Gastrocnemius medialis (tissue), 4 donors: ENCODE data around the gene DHRS3. TPM values are rescaled to one million over a fixed set of nuclear protein-coding genes. Genes with fewer than 3 reads are reported as not detected.
"Not testable (repeated sequence)": the region's sequence is repeated elsewhere in the genome, so short reads cannot be mapped to it uniquely, and the experiment has no call there.

Experiments used
- ATAC-seq, 2 donors: fragments of 150-250 bp; one replicate each; pipeline ENCODE4 v1.9.1; 2016
- DNase-seq, 2 donors: peaks; one replicate each; pipeline ENCODE4 v3.0.0-alpha.2; 2019
- H3K27ac ChIP-seq, 4 donors: fragments of 200-600 bp; sonication (generic); 1 replicate in 1 of 4; 2 replicates in 3 of 4; pipeline ENCODE4 v1.5.1; 2016 to 2018; ENCODE audit warnings: mild to moderate bottlenecking in 2 of 4, moderate library complexity in 1 of 4
- H3K27me3 ChIP-seq, 3 donors: fragments of 200-600 bp; sonication (generic) in 2 of 3; 1 replicate in 1 of 3; 2 replicates in 2 of 3; pipeline versions ENCODE4 v1.5.1 to v1.6.0; 2016 to 2019; ENCODE audit warnings: mild to moderate bottlenecking in 1 of 3, moderate library complexity in 1 of 3
- H3K36me3 ChIP-seq, 2 donors: fragments of 200-600 bp; sonication (generic) in 1 of 2; one replicate each; pipeline ENCODE4 v1.5.1; 2017 to 2018
- H3K4me1 ChIP-seq, 2 donors: fragments of 200-600 bp; sonication (generic) in 1 of 2; one replicate each; pipeline ENCODE4 v1.5.1; 2016 to 2017; ENCODE audit warnings: mild to moderate bottlenecking in 2 of 2
- H3K4me3 ChIP-seq, 4 donors: fragments of 200-600 bp; sonication (generic) in 3 of 4; 1 replicate in 1 of 4; 2 replicates in 3 of 4; pipeline ENCODE4 v1.5.1; 2016 to 2019; ENCODE audit warnings: mild to moderate bottlenecking in 2 of 4
- H3K9me3 ChIP-seq, 3 donors: fragments of 200-600 bp; sonication (generic) in 2 of 3; 1 replicate in 1 of 3; 2 replicates in 2 of 3; pipeline ENCODE4 v1.5.1; 2016 to 2019
- POLR2A ChIP-seq, 2 donors: fragments of 450-650 bp; IDR thresholded peaks; one replicate each; pipeline ENCODE4 v1.6.1; 2017; ENCODE audit warnings: antibody characterized with exemption in 2 of 2, mild to moderate bottlenecking in 2 of 2, moderate library complexity in 2 of 2
- in situ Hi-C, 4 donors: fragments of 200-750 bp; cut with MboI; loops; one replicate each; pipeline versions ENCODE4 v1.15.0 to v1.8.0; 2017; ENCODE audit warnings: low sequenced_read_pairs in 4 of 4
- intact Hi-C: fragments of 100-400 bp; cut with DNase I; formaldehyde crosslinking; loops from one replicate; pipeline ENCODE4 v1.15.1; 2023; ENCODE audit warnings: low total_unique reads
- total RNA-seq, 4 donors: library from RNA; depleted of rRNA; stranded (reverse); fragments of >200 nt; gene quantifications; one replicate each; pipeline versions ENCODE4 v1.1.0 to v1.2.3, GENCODE V29; 2016
- TF ChIP-seq, protein P1 (sequence below), 5 experiments: fragments of 450-650 bp in 3 of 5; fragments of 200-600 bp in 2 of 5; sonication (generic) in 2 of 5; IDR thresholded peaks in 4 of 5; conservative IDR thresholded peaks in 1 of 5; 1 replicate in 4 of 5; 2 replicates in 1 of 5; pipeline ENCODE4 v1.5.1; 2016 to 2019; ENCODE audit warnings: antibody characterized with exemption in 5 of 5, mild to moderate bottlenecking in 3 of 5, moderate library complexity in 3 of 5

Gene DHRS3
- total RNA-seq, 4 donors from 2014 or later: 28.5 to 108 (median 67.0) TPM

DNA sequence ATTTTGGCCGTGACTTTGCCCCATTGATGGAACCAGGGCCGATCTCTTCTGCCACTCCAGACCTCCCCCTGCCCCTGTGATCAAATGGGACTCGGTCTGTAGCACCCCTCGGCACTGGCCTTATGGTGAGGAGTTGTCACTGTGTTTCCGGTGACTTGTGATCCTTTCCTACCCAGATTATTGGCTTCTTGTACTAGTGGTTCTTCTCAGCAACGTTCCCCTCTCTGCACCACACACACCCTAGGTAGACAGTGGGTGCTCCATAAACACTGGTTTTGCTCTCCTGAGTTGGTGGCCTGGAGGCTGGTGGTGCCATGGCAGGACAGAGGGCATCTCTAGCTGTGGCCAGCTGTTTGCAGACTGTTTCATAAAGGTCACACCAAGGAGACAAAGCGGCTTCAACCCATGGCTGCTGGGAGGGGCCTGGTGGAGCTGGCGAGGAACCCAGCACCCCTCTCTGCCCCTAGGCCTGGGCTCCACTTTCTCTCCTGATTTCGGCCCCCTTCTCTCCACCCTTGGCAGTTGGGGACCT lies 50.7 kb downstream of the DHRS3 start:
- in situ Hi-C loops: no loop called here
- intact Hi-C loops: no loop called here
- H3K4me3 ChIP-seq: no peak overlapping the region
- no peaks in the 10 kb centered on the region for H3K27me3 ChIP-seq
- H3K36me3 ChIP-seq: peaks cover 0 to 28% of the 10 kb centered on the region in 2 donors
- ATAC-seq (no peak), DNase-seq (no peak)
- peaks cover 8 to 14% of the 10 kb centered on the region in 2 donors for H3K4me1 ChIP-seq
- H3K9me3 ChIP-seq: no peaks in the 10 kb centered on the region
- peak overlapping the region; percentile 20 to 65 (median 53) for H3K27ac ChIP-seq
- TF ChIP-seq, protein P1, sequence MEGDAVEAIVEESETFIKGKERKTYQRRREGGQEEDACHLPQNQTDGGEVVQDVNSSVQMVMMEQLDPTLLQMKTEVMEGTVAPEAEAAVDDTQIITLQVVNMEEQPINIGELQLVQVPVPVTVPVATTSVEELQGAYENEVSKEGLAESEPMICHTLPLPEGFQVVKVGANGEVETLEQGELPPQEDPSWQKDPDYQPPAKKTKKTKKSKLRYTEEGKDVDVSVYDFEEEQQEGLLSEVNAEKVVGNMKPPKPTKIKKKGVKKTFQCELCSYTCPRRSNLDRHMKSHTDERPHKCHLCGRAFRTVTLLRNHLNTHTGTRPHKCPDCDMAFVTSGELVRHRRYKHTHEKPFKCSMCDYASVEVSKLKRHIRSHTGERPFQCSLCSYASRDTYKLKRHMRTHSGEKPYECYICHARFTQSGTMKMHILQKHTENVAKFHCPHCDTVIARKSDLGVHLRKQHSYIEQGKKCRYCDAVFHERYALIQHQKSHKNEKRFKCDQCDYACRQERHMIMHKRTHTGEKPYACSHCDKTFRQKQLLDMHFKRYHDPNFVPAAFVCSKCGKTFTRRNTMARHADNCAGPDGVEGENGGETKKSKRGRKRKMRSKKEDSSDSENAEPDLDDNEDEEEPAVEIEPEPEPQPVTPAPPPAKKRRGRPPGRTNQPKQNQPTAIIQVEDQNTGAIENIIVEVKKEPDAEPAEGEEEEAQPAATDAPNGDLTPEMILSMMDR (IDR thresholded peaks at IDR 0.05 in 4 of 5, conservative IDR thresholded peaks at IDR 0.05 in 1 of 5): no peak
- no peak for TF ChIP-seq POLR2A (IDR thresholded peaks at IDR 0.05)

DNA sequence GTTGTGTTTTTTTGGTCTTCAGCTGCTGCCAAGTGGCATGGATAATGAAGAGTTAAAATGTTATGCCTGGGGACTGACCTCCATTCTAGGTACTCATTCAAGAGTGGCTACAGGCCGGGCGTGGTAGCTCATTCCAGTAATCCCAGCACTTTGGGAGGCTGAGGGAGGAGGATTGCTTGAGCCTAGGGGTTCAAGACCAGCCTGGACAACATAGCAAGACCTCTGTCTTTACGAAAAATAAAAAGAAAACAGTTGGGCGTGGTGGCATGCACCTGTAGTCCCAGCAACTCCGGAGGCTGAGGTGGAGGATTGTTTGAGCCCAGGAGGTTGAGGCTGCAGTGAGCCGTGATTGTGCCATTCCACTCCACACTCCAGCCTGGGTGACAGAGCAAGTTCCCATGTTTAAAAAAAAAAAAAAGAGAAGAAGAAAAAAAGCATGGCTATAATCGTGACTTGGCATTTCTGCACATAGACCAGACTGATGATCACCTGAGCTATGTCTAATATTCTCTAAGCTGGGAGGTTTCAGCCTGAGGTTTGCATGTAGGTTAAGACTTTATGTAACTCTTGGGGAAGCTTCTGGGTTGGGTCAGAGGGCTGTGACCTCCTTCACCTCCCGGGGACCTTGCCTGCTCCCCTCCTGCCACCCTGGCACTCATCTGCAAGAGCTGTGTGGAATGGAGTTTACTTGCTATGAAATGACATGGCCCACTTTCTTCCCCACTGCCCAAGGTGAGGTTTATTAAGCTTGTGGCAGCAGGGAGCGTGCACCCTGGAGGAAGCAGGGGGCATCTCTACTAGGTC lies 51.3 kb downstream of the DHRS3 start:
- no peaks in the 10 kb centered on the region for H3K27me3 ChIP-seq
- ATAC-seq: peak; percentile 14 to 26
- TF ChIP-seq, protein P1 (IDR thresholded peaks at IDR 0.05 in 4 of 5, conservative IDR thresholded peaks at IDR 0.05 in 1 of 5): no peak
- no peak for TF ChIP-seq POLR2A (IDR thresholded peaks at IDR 0.05)
- H3K9me3 ChIP-seq: no peaks in the 10 kb centered on the region
- peak overlapping the region; percentile 51 to 67 (median 60) for H3K27ac ChIP-seq
- H3K4me1 ChIP-seq: peaks cover 8 to 14% of the 10 kb centered on the region in 2 donors
- no peak overlapping the region for H3K4me3 ChIP-seq
- in situ Hi-C loops: no loop called here
- intact Hi-C loops: no loop called here
- peaks cover 0 to 22% of the 10 kb centered on the region in 2 donors for H3K36me3 ChIP-seq
- no peak for DNase-seq

DNA sequence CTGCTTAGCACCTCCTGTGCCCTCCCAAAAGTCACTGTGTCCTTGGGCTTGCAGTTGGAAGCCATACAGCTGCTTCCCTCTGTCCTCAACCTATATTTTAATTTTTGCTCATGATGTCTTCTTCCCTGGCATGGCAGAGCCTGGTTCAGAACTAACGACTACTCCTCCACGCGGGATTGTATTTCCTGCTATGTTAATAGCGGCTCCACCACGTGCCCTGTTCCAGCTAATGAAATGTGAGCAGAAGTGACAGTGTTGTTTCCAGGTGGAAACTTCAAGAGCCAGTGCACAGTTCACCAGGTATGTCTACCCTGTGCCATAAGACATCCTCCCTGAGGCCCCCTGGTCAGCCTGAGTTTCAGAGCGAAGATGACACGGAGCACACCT lies 52.1 kb downstream of the DHRS3 start:
- no peaks in the 10 kb centered on the region for H3K27me3 ChIP-seq
- H3K27ac ChIP-seq: peak overlapping the region; percentile 51 to 67 (median 60)
- intact Hi-C loops: no loop called here
- peaks cover 0 to 15% of the 10 kb centered on the region in 2 donors for H3K36me3 ChIP-seq
- ATAC-seq (peak; percentile 75 to 76), DNase-seq (no peak)
- TF ChIP-seq, protein P1 (IDR thresholded peaks at IDR 0.05 in 4 of 5, conservative IDR thresholded peaks at IDR 0.05 in 1 of 5): no peak
- no peak for TF ChIP-seq POLR2A (IDR thresholded peaks at IDR 0.05)
- in situ Hi-C loops: no loop called here
- H3K9me3 ChIP-seq: no peaks in the 10 kb centered on the region
- H3K4me1 ChIP-seq: peaks cover 8 to 14% of the 10 kb centered on the region in 2 donors
- H3K4me3 ChIP-seq: no peak overlapping the region

DNA sequence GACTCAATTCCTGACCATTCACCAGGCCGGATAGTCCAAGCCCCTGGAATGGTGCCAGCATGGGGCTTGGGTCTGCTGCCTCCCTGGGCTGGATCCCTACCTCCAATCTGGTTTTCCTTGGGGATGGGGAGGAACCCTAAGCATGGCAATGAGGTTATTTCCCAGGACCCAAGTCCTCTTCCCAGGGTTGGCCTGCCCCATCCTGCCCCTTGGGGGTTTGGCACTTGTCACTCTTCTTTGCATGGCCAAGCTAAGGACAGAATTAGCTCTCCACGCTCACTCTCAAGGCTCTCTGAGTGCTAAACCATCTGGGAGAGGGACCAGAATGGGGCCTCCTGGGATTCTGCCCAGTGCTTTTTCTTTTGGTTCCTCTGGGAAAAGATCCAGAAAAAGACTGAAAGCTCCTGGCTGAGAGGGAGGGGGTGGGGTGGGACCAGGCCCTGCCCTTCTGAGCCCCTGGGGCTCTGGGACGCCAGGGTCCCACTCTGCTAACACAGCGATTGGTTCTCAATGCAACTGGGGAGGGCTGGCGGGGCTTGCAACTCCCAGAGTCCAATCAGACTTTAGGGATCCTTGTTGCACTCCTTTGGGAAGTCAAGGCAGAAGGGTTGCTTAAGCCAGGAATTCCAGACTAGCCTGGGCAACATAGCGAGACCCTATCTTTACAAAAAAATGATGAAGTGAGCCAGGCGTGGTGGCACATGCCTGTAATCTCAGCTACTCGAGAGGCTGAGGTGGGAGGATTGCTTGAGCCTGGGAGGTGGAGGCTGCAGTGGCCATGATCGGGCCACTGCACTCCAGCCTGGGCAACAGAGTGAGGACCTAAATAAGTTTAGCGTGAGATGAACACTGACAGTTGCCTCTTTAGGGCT lies 52.7 kb downstream of the DHRS3 start:
- ATAC-seq (no peak), DNase-seq (no peak)
- no peak for TF ChIP-seq POLR2A (IDR thresholded peaks at IDR 0.05)
- TF ChIP-seq, protein P1 (IDR thresholded peaks at IDR 0.05 in 4 of 5, conservative IDR thresholded peaks at IDR 0.05 in 1 of 5): no peak
- Histone ChIP-seq H3K27ac (peak overlapping the region; percentile 51 to 67 (median 60)), H3K4me3 (no peak overlapping the region), H3K9me3 (no peaks in the 10 kb centered on the region), H3K36me3 (peaks cover 0 to 8% of the 10 kb centered on the region in 2 donors), H3K27me3 (no peaks in the 10 kb centered on the region), H3K4me1 (peaks cover 8 to 14% of the 10 kb centered on the region in 2 donors)
- in situ Hi-C loops (no loop called here), intact Hi-C loops (no loop called here)

DNA sequence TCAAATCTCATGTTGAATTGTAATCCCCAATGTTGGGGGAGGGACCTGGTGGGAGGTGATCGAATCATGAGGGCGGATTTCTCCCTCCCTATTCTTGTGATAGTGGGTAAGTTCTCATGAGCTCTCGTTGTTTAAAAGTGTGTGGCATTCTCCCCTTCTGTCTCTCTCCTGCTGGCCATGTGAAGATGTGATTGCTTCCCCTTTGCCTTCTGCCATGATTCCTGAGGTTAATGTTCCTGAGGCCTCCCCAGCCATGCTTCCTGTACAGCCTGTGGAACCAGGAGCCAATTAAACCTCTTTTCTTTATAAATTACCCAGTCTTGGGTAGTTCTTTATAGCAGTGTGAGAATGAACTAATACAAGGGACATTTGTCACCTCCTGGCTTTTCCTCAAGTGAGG lies 53.8 kb downstream of the DHRS3 start:
- intact Hi-C loops, H3K9me3 ChIP-seq, H3K4me3 ChIP-seq, H3K36me3 ChIP-seq, ATAC-seq, in situ Hi-C loops, DNase-seq, H3K27me3 ChIP-seq: not testable (repeated sequence)
- H3K4me1 ChIP-seq: peaks cover 11 to 14% of the 10 kb centered on the region in 2 donors
- H3K27ac ChIP-seq: peak overlapping the region in 1 of 4 donors; percentile 65
